ENCODE measurements around the gene ITGA2B. TPM values are rescaled to one million over a fixed set of nuclear protein-coding genes. Genes with fewer than 3 reads are reported as not detected.

ITGA2B gene
- total RNA-seq, 2 experiments from 2014 or later, result 0.57 to 0.63 TPM

DNA sequence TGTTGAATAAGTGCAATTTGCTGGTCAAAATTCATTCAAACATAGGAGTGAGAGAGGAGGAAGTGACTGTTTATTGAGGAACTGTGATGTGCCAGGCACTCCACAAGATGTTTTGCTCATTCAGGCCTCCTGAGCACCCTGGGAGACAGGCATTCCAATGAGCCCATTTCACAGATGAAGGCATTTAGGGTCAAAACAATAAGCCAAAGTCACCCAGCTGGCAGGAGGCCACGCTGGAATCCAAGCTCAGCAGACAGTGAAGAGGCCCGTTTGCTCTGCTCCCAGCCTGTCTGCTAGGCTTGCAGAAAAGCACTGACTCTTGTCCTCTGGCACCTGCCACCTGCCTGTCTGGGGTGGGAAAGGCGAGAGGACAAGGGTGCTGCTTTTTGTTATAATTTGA is 54.7 kb downstream of the ITGA2B start:
- TF ChIP-seq CTCF (conservative IDR thresholded peaks at IDR 0.05; ENCODE audit: low read length) (0 out of 2 replicates have a peak, but pooled peaks have one; percentile 19), EZH2phosphoT487 (IDR thresholded peaks at IDR 0.05; ENCODE audit: borderline replicate concordance, low read depth, low read length) (no peak)
- intact Hi-C loops (cut with micrococcal nuclease; ENCODE audit: unreplicated experiment), result no loop called here
- Histone ChIP-seq H3K36me3 (ENCODE audit: insufficient read depth, low read length) (no peaks in the 10 kb centered on the region), H2AFZ (ENCODE audit: low read length) (peak overlapping the region; percentile 74), H3K9me2 (ENCODE audit: insufficient read depth, low read length) (no peaks in the 10 kb centered on the region), H3K9me3 (ENCODE audit: low read length) (no peaks in the 10 kb centered on the region), H3K4me1 (ENCODE audit: insufficient read depth, low read length, poor library complexity, severe bottlenecking) (peaks cover 38% of the 10 kb centered on the region), H3K79me2 (ENCODE audit: insufficient read depth, low read depth, low read length) (no peaks in the 10 kb centered on the region), H3K4me3 (ENCODE audit: low read depth, low read length, poor library complexity, severe bottlenecking) (no peak overlapping the region), H3K4me2 (ENCODE audit: low read length) (peak overlapping the region; percentile 61), H4K20me1 (ENCODE audit: insufficient read depth, low read length) (no peaks in the 10 kb centered on the region), H3K27ac (ENCODE audit: low read depth, low read length, poor library complexity, severe bottlenecking) (peak overlapping the region; percentile 49)
- ChIA-PET POLR2A (interaction anchor here (1.4 to 2.3 kb wide), 2 partner anchors 10 to 13 kb away, joined by 4 to 11 read pairs; partner anchors contain the start of gene GRN), CTCF (ENCODE audit: unreplicated experiment) (interaction anchor here (2.2 kb wide), 1 partner anchor 11 kb away, joined by 8 read pairs; the partner anchor contains the start of gene GRN)
- BruUV-seq (replicated peaks), result no TSS peak
- DNase-seq (ENCODE audit: low spot score), result peak; percentile 59

DNA sequence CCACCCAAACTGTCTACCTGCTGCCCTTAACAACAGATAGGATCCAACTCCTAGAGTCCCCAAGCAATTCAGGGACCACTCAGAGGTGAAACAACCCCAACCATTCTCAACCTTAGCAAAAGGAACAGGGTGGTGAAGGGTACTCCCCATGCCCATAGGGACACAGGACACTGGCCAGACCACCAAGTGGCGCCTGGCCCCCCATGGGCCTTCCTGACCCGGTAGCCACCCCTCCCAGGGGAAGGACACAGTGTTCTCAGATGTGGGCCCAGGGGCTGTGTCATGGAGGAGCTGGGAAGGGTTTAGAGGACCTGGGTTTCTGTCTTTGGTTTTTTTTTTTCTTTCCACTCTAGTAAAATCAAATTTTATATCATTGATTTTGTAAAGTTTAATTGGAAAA is 55.1 kb downstream of the ITGA2B start:
- CTCF ChIA-PET (ENCODE audit: unreplicated experiment), result interaction anchor here (2.2 kb wide), 1 partner anchor 11 kb away, joined by 8 read pairs; the partner anchor contains the start of gene GRN

More for the DNA sequence above, 55.1 kb downstream of the ITGA2B start:
- H3K9me2 ChIP-seq (ENCODE audit: insufficient read depth, low read length), result no peaks in the 10 kb centered on the region
- POLR2A ChIA-PET, result interaction anchor here (1.4 to 2.3 kb wide), 2 partner anchors 11 to 13 kb away, joined by 4 to 11 read pairs; partner anchors contain the start of gene GRN
- peaks cover 42% of the 10 kb centered on the region for H3K4me1 ChIP-seq (ENCODE audit: insufficient read depth, low read length, poor library complexity, severe bottlenecking)
- peak overlapping the region; percentile 49 for H3K27ac ChIP-seq (ENCODE audit: low read depth, low read length, poor library complexity, severe bottlenecking)
- H4K20me1 ChIP-seq (ENCODE audit: insufficient read depth, low read length), result no peaks in the 10 kb centered on the region
- no peak for DNase-seq (ENCODE audit: low spot score)
- peak overlapping the region; percentile 61 for H3K4me2 ChIP-seq (ENCODE audit: low read length)
- peak overlapping the region; percentile 74 for H2AFZ ChIP-seq (ENCODE audit: low read length)
- no peak for TF ChIP-seq EZH2phosphoT487 (IDR thresholded peaks at IDR 0.05; ENCODE audit: borderline replicate concordance, low read depth, low read length)
- TF ChIP-seq CTCF (conservative IDR thresholded peaks at IDR 0.05; ENCODE audit: low read length), result no peak
- H3K36me3 ChIP-seq (ENCODE audit: insufficient read depth, low read length), result no peaks in the 10 kb centered on the region
- H3K4me3 ChIP-seq (ENCODE audit: low read depth, low read length, poor library complexity, severe bottlenecking), result no peak overlapping the region
- no TSS peak for BruUV-seq (replicated peaks)
- no peaks in the 10 kb centered on the region for H3K9me3 ChIP-seq (ENCODE audit: low read length)
- H3K79me2 ChIP-seq (ENCODE audit: insufficient read depth, low read depth, low read length), result no peaks in the 10 kb centered on the region
- intact Hi-C loops (cut with micrococcal nuclease; ENCODE audit: unreplicated experiment), result no loop called here
